ENCODE results near the gene FAN1. TPM values are rescaled to one million over a fixed set of nuclear protein-coding genes. Genes with fewer than 3 reads are reported as not detected.
"Not testable (repeated sequence)": the region's sequence is repeated elsewhere in the genome, so short reads cannot be mapped to it uniquely, and the experiment has no call there.

Gene FAN1
- total RNA-seq, 2 donors from 2014 or later: 25.0 to 26.0 TPM

- TF ChIP-seq POLR2A (IDR thresholded peaks at IDR 0.05) (no peak), CTCF (IDR thresholded peaks at IDR 0.05) (no peak), POLR2AphosphoS5 (IDR thresholded peaks at IDR 0.05) (no peak)
- no peaks in the 10 kb centered on the region for H3K27me3 ChIP-seq (replicated peaks; ENCODE audit: insufficient read depth)
- no peak for DNase-seq (ENCODE audit: low spot score)
- H3K36me3 ChIP-seq: no peaks in the 10 kb centered on the region
- H3K4me1 ChIP-seq (replicated peaks): no peaks in the 10 kb centered on the region
- no peak overlapping the region for H3K27ac ChIP-seq
- no peak overlapping the region for H3K4me3 ChIP-seq
- intact Hi-C loops (cut with DNase I): no loop called here
- H3K9me3 ChIP-seq: no peaks in the 10 kb centered on the region
Observed at GRCh38 chr15:30877070-30877469, 26.6 kb upstream of the FAN1 start.

- Histone ChIP-seq H3K27me3 (replicated peaks; ENCODE audit: insufficient read depth) (no peaks in the 10 kb centered on the region), H3K4me3 (no peak overlapping the region), H3K27ac (no peak overlapping the region), H3K36me3 (no peaks in the 10 kb centered on the region), H3K9me3 (no peaks in the 10 kb centered on the region), H3K4me1 (replicated peaks) (no peaks in the 10 kb centered on the region)
- intact Hi-C loops (cut with DNase I): no loop called here
- WGBS: 71% methylated on average over 1 of the region's 1 CpG
- no peak for DNase-seq (ENCODE audit: low spot score)
- TF ChIP-seq POLR2A (IDR thresholded peaks at IDR 0.05): no peak
- TF ChIP-seq POLR2AphosphoS5 (IDR thresholded peaks at IDR 0.05): no peak
- TF ChIP-seq CTCF (IDR thresholded peaks at IDR 0.05): no peak
Observed at GRCh38 chr15:30878515-30878914, 25.2 kb upstream of the FAN1 start.

GRCh38 chr15:30882849-30883433, 20.8 kb upstream of the FAN1 start:
- no peak overlapping the region for H3K4me3 ChIP-seq
- H3K4me1 ChIP-seq (replicated peaks): no peaks in the 10 kb centered on the region
- H3K9me3 ChIP-seq: no peaks in the 10 kb centered on the region
- DNase-seq (ENCODE audit: low spot score): no peak
- H3K27me3 ChIP-seq (replicated peaks; ENCODE audit: insufficient read depth): no peaks in the 10 kb centered on the region
- TF ChIP-seq CTCF (IDR thresholded peaks at IDR 0.05): no peak
- no peak for TF ChIP-seq POLR2A (IDR thresholded peaks at IDR 0.05)
- TF ChIP-seq POLR2AphosphoS5 (IDR thresholded peaks at IDR 0.05): no peak
- intact Hi-C loops (cut with DNase I): no loop called here
- H3K27ac ChIP-seq: no peak overlapping the region
- 84% methylated on average over 22 of the region's 22 CpGs for WGBS
- H3K36me3 ChIP-seq: no peaks in the 10 kb centered on the region

- H3K9me3 ChIP-seq; H3K4me3 ChIP-seq; H3K27me3 ChIP-seq (replicated peaks; ENCODE audit: insufficient read depth); intact Hi-C loops (cut with DNase I); DNase-seq (ENCODE audit: low spot score); H3K36me3 ChIP-seq; H3K27ac ChIP-seq; H3K4me1 ChIP-seq (replicated peaks): not testable (repeated sequence)
- 93% methylated on average over 17 of the region's 17 CpGs for WGBS
Observed at GRCh38 chr15:30883666-30884065, 20.0 kb upstream of the FAN1 start.

GRCh38 chr15:30885814-30886213, 17.9 kb upstream of the FAN1 start:
- no peak overlapping the region for H3K4me3 ChIP-seq
- no peak for DNase-seq (ENCODE audit: low spot score)
- H3K4me1 ChIP-seq (replicated peaks): no peaks in the 10 kb centered on the region
- no peak overlapping the region for H3K27ac ChIP-seq
- H3K27me3 ChIP-seq (replicated peaks; ENCODE audit: insufficient read depth): no peaks in the 10 kb centered on the region
- intact Hi-C loops (cut with DNase I): no loop called here
- no peak for TF ChIP-seq CTCF (IDR thresholded peaks at IDR 0.05)
- TF ChIP-seq POLR2AphosphoS5 (IDR thresholded peaks at IDR 0.05): no peak
- no peak for TF ChIP-seq POLR2A (IDR thresholded peaks at IDR 0.05)
- H3K9me3 ChIP-seq: no peaks in the 10 kb centered on the region
- 75% methylated on average over 1 of the region's 1 CpG for WGBS
- H3K36me3 ChIP-seq: no peaks in the 10 kb centered on the region
